ENCODE results near the gene ANAPC10.

Gene ANAPC10

GRCh38 chr4:144985531-144985930 lies 112.5 kb downstream of the ANAPC10 start:
- TF ChIP-seq CTCF (IDR thresholded peaks at IDR 0.05) = no peak

GRCh38 chr4:144985014-144985413 lies 113.0 kb downstream of the ANAPC10 start:
- TF ChIP-seq CTCF (IDR thresholded peaks at IDR 0.05) = no peak

- TF ChIP-seq CTCF (IDR thresholded peaks at IDR 0.05) = no peak
Observed at GRCh38 chr4:144984241-144984640, 113.8 kb downstream of the ANAPC10 start.

GRCh38 chr4:144975718-144976117 lies 122.3 kb downstream of the ANAPC10 start:
- TF ChIP-seq CTCF (IDR thresholded peaks at IDR 0.05) = no peak

GRCh38 chr4:144970597-144970996 lies 127.4 kb downstream of the ANAPC10 start:
- TF ChIP-seq CTCF (IDR thresholded peaks at IDR 0.05) = no peak

GRCh38 chr4:144969821-144970220 lies 128.2 kb downstream of the ANAPC10 start:
- no peak for TF ChIP-seq CTCF (IDR thresholded peaks at IDR 0.05)

- no peak for TF ChIP-seq CTCF (IDR thresholded peaks at IDR 0.05)
Observed at GRCh38 chr4:144968606-144969005, 129.4 kb downstream of the ANAPC10 start.

GRCh38 chr4:144967161-144967560 lies 130.8 kb downstream of the ANAPC10 start:
- TF ChIP-seq CTCF (IDR thresholded peaks at IDR 0.05) = no peak
